ENCODE measurements around the gene CYP27C1.
"Not testable (repeated sequence)": the region's sequence is repeated elsewhere in the genome, so short reads cannot be mapped to it uniquely, and the experiment has no call there.

Gene CYP27C1

DNA sequence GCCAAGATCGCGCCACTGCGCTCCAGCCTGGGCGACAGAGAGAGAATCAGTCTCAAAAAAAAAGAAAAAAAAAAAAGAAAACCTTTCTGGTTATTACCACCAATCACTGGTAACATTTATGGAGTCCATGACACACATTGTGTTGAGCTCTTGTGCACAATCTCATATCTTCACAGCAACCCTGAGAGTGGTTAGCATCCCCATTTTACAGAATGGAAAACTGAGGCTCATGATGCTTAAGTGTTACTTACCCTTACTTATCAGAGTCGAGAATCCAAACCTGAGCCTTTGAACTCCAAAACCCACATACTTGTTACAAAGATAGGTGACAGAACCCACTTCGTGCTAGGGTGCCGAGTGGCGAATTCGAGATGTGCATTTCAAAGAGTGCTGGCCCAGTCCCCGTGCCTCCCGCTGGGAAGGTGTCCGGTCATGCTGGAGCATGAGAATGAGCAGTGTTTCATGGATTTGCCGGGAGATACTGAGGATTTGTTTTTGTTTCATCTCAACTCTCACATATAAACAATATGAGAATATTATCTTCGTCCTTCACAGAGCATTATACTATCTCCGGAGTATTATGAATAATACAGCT, 50.9 kb downstream of the CYP27C1 start:
- DNase-seq = no peak

DNA sequence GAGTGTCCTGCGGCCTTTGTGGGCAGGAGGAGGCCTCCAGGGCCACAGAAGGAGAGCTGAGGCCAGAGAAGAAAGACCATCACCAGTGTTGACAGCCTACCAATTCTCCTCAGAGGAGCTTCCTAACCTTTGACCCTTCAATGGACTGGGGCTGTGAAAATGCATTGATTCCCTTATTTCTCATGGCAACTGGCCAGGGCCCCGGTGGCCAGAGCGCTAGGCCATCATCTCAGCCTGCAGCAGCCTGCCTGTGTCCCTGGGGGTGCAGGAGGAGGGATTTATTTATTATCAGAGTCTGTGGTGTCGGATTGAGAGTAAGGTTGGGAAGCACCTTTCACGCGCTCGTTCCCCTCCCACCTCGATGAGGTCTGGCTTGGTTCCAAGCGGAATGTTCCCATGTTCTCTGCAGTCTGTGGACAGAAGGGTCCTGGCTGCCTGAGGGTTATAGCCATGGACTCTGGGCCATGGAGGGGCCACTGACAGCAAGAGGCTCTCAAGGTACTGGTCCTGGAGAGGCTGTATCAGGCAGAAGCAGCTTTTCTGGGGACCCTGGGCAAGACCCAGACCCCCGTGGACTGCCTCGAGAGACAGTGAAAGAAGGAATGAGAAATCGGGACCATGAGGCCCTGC, 53.8 kb downstream of the CYP27C1 start:
- no peak for DNase-seq

DNA sequence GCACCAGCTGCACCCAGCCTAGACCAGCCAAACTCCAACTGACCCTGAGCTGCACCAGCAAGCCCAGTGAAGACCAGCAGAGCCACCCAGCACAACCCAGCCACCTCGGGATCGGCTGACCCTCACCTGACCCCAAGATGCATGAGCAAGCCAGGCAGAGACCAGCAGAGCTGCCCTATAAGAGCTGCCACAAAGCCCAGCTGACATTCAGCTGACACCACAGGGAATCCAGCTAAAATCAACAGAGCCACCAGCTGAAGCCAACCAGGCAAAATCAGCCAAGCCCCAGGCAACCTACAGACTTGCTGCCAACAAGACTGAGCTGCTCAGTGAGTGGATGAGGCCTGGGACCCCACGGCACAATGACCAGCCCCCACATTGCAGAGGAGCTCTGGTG, 54.6 kb downstream of the CYP27C1 start:
- no peak for DNase-seq

DNA sequence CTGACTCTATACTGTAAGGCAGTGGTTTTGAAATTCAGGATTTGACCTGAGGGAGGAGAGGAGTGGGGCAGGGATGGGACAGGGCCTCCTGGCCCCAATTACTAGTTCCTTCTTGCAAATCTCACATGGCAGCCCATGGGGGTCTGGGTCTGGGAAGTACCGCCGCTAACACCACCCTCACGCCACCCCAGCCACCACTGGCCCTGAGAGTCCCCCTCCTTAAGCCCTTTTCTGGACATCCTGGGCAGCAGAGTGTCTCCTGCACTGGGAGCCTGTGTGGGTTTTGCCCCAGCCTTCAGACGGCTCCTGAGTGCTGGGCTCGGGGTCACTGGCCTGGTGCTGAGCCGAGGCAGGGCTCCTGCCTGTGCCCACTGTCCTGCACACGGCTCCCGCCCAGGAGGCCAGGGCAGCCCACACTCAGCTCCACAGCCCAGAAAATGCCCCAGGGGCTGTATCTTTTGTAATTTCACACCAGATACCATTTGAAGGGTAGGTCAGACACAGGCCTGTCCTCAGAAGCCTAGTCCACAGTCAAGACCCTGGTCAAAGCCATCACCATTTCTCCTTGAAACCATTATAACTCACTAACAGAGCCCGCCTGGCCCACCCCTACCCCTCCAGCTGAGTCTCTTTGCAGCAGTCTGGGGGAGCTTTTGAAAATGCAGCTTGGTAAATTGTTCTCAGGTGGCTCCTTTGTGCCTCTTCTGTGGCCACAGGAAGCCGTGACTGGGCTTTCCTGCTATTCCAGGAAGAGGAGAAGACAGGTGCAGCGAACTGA, 55.1 kb downstream of the CYP27C1 start:
- DNase-seq = no peak

DNA sequence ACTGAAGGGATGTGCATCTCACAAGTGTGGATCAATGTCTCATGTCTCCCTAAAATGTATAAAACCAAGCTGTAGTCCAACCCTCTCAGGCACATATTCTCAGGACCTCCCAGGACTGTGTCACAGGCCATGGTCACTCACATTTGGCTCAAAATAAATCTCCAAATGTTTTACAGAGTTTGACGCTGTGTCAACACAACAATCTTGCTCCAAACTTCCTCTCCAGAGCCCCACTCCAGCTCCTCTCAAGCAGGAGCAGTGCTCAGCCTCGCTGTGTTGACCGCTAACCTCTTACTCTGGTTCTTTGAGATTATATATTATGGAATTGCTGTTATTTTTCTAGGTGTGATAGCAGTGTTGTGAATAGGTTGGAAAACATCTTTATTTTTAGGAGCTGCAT, 56.2 kb downstream of the CYP27C1 start:
- no peak for DNase-seq

DNA sequence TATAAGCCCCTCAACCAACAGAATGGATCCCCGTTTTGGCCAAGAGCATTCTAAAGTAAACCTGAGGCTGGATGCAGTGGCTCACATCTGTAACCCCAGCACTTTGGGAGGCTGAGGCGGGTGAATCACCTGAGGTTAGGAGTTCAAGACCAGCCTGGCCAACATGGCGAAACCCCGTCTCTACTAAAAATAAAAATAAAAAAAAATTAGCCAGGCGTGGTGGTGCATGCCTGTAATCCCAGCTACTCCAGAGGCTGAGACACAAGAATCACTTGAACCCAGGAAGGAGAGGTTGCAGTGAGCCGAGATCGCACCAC, 57.1 kb downstream of the CYP27C1 start:
- not testable (repeated sequence) for DNase-seq

DNA sequence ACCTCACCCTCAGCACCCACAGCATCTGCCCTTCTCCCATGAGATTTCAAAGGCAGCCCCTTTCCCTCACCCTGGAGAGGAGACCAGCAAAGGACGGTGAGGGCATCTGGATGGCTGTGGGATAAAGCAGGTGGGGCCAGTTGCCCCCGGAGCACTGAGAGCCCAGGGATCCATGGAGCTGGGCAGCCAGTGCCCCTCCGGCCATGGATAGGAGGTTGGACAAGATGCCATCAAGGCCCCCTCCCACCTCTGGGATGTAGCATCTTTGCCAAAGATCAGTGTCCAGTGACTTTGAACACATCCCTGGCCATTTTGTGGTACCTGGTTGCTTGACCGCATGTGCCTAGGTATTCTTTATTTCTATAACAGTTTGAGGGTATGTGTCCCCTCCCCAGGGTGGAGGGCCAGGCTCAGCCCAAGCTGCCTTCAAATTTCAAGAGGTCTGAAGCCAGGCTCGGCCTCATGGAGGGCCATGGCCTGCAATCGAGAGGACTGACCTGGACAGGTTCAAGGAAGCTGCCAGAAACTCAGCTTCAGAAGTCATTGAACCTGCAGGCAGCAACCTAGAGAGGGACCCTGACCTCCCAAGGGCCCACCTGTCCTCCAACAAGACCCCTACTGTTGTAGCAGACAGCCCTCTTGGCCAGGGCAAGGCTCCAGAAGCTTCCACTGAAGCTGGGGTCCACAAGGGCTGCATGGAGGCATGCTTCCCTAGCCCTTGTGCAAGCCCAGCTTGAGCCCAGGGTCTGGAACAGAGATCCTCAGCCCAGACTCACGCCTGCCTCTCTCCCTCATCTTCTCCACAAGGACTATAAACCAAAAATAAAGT, 57.6 kb downstream of the CYP27C1 start:
- no peak for DNase-seq

DNA sequence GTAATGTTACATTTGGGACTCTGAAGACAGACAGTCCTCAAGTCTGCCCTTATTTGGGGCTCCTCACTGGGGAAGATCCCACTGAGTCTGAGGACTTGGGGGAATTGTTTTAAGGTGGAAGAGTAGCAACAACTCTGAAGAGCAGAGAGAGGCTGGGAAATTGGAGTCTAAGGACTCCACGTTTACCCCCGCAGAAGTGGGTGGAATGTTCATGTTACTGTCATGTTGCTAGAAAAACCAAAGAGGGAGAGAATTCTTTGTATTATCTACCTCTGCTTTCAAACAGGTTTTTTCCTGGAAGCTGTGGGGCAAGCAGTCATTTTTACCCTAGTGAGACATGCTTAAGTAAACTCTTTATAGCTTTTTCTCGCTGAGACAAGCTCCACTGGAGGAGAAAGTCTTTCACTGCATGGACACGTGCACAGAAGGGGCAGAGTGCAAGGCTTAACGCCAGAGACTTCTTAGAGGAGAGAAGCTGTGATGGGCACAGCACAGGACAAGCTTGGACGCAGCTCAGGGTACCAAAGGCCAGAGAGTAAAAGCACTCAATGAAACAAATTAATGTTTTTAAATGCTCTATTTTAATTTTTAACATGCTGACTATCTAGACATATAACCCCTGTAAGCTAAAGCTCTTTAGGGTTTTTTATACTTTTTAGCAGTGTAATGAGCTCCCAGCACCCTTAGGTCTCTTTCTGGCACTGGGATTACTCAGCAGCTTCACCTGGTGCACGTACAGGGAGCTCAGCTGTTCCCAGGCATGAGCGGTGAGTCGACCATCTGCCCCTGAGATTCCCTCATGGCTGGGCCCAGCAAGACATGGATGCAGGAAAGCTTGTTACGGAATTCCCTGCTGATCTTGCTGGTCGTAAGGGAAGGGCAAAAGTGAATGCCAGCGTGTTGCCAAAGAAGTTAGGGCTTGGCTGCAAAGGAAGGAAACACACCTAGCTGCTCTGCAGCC, 58.6 kb downstream of the CYP27C1 start:
- DNase-seq = no peak

DNA sequence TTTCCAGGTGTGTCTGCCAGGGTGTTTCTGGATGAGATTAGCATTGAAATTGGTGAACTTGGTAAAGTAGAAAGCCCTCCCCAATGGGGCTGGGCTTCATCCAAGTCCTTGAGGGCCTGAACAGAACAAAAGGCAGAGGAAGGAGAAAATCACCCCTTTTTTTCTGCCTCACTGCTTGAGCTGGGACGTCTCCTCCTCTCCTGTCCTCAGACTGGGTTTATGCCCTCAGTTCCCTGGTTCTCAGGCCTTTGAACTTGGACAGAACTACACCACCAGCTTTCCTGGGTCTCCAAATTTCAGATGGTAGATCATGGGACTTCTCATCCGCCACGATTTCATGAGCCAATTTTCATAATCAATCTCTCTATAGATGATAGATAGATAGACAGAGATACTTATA, 59.4 kb downstream of the CYP27C1 start:
- DNase-seq = no peak

DNA sequence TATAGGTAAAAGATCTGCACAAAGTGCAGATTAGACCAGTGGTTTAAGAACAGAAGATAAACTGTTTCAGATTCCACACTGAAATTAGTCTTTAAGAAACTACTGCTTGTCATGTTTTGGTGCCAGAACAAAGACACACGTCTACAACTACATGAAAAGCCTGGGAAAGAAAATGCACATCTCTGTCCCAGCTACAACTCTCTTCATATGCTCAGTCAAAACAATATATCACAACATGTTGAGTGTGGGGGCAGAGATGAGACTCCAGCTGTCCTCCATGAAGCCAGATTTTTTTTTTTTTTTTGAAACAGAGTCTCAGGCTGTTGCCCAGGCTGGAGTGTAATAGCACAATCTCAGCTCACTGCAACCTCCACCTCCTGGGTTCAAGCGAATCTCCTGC, 60.6 kb downstream of the CYP27C1 start:
- no peak for DNase-seq

DNA sequence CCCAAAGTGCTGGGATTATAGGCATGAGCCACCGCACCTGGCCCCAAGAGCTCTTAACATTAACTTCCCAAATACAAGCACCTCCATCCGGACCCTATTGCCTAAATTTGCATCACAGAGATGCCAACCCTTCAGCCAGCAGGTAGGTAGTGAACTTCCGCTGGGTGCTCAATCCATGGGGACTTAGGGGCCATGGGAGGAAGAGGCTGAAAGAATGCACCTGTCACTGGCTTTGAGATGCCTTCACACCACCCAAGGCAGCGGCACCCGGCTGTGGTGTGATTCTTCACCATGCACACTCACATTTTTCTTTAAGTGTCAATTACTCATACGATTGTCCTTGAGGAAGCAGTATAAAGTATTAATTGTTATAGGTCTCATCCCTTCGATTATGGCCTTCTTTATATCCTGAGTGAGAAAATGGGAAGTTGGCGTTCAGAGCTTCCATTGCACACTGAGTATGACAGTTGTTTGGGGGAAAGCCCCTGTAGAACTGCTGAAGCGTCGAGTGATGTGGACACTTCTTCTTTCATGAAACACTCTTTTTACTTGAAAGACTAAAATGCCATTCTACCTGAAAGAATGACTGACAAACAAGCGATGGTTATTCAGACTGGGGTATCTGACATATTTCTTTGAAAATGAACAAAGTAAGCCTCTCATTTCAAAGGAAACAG, 61.3 kb downstream of the CYP27C1 start:
- DNase-seq = no peak

DNA sequence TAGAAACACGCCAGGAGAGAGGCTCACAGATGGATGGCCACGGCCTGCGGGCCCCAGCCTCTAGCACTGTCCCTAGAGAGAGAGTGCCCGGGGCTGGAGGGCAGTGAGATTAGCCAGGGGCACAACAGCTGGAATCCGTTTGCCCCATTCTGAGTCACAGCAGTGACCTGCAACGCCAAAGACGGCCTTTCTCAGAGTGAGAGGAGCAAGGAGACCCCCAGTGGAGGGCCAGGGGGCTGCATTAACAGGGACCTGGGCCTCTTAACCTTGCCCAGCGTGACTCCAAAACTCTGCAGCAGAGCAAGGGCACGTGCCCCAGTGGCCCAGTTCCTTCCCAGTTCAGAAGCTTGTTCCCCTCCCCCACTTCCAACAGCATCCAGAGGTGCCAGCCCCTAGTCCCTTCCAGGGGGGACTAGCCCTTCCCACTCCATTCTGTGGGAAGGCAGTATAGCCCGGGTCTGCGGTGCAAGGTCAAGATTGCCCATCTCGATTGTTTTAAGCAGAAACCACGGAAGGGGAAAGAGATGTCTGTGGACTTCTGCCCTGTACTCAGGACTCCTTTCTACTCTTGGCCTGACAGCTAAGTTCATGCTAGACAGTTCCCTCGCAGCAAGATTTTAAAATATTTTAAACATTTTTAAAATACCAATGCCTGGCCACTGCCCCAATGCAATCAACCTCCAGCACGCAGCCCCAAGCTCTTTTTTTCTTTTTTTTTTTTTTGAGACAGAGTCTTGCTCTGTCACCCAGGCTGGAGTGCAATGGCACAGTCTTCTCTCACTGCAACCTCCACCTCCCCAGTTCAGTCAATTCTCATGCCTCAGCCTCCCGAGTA, 62.2 kb downstream of the CYP27C1 start:
- DNase-seq = no peak

DNA sequence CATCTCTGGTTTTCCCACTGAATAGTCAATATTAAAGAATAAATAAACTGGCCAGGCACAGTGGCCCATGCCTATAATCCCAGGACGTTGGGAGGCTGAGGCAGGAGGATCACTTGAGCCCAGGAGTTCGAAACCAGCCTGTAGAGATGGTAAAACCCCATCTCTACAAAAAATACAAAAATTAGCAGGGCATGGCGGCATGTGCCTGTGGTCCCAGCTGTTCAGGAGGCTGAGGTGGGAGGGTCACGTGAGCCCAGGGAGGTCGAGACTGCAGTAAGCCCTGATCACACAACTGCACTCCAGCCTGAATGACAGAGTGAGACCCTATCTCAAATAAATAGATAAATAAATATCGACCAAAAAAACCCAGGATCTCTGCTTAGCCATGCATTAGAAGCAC, 63.0 kb downstream of the CYP27C1 start:
- DNase-seq = no peak

DNA sequence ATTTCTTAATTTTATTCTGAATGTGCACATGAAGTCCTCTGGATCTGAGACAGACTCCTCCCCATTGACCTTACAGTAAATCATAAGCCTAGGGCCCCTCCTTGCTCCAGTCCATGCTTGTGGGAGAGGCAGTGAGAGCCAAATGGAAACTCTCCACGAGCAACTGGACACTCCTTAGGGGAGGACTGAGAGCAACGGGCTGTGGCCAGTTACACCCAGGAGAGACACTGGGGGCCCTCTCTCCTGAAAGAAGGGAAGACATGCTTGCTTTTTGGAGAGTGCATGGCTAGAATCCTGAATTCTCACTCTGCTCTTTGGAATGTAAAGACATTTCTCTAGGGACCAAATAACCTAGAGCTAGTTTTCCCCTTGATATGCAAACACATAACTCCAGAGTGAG, 64.2 kb downstream of the CYP27C1 start:
- DNase-seq = no peak

DNA sequence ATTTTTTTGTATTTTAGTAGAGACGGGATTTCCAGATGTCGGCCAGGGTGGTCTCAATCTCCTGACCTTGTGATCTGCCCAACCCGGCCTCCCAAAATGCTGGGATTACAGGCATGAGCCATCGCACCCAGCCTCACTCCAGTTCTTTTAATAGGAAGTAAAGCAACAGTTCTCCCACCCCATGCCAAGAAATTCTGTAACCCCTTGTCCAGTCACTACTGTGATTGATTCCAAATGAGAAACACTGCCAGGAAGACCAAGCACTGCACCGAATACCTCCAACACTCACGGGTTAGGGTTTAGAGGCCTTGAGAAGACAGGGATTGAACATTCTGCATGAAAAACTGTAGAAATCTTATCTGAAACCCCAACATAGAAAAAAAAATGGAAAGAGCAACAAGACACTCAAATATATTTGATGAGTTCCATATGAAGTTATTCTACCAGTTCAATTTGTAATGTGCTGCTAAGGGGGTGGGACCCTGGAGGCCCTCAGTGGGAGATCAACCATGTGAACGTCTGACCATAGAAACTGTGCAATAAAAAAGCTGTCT, 65.0 kb downstream of the CYP27C1 start:
- no peak for DNase-seq

DNA sequence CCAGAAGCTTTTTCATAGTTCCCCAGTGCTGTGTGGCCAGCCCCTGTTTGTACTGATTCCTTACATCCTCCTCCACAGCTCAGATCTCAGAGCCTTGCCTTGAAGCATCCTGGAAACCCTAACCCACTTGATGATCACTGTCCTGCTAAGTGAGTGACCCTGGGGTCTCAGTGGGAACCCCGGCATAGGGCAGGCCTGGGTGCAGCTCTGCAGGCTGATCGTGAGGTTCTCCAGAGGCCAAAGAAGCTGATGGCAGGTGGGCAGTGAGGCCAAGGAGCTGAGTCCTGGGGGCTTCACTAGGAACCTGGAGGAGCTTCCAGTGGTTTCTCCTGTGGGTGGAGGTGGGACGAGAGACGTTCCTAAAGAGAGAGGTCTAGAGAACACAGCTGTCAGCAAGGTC, 65.7 kb downstream of the CYP27C1 start:
- no peak for DNase-seq

DNA sequence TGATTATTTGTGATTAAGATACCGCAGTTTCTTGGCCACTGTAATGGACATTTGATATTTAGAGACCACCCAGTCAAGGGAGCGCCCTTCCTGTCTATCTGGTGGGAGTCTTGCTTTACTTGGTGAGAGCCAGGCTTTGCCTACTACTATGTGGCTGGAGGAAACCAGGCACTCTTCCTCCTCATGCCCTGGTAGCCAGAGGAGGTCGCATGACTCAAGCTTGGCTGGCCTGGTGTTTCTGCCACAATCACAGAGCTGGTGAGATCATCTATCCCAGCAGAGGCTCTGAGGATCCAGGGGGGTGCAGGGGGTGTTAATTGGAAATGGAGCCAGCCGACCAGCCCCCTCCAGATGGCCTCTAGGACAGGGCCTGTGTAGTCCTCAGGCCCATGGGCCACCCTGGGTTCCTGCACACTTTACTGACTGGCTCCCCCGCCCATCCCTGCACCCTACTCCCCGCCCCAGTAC, 66.4 kb downstream of the CYP27C1 start:
- DNase-seq = no peak

DNA sequence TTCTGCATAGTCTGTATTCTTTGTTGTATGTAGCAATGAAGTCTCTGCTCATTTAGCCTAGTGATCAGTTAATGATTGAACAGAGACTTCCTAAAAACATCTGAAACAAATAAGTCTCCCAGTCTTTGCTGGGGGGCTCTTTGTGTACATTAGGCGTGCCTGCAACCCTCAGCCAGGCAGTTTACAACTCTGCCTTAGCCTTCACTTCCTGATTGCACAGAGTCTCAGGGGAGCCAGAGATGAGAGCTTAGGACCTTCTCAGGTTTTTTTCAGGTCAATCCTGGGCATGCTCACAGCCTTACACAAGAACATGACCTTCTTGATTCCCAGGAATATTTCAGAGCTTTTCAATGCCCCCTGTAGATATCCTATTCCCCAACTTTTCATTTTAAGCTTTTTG, 69.1 kb downstream of the CYP27C1 start:
- no peak for DNase-seq

DNA sequence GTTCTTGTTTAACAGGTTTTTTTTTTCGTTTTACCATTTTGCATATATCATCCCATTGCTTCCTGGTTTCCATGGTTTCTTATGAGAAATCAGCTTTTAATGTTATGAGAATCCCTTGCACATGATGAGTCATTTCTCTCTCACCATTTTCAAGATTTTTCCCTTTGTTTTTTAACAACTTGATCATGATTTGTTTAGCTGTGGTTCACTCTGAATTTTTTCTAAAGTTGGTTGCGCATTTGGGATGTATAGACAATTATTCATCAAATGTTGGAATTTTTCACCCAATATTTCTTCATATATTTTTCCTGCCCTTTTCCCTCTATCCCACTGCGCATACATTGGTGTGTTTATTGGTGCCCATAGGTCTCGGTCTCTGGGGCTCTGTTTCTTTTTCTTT, 70.7 kb downstream of the CYP27C1 start:
- DNase-seq = no peak

DNA sequence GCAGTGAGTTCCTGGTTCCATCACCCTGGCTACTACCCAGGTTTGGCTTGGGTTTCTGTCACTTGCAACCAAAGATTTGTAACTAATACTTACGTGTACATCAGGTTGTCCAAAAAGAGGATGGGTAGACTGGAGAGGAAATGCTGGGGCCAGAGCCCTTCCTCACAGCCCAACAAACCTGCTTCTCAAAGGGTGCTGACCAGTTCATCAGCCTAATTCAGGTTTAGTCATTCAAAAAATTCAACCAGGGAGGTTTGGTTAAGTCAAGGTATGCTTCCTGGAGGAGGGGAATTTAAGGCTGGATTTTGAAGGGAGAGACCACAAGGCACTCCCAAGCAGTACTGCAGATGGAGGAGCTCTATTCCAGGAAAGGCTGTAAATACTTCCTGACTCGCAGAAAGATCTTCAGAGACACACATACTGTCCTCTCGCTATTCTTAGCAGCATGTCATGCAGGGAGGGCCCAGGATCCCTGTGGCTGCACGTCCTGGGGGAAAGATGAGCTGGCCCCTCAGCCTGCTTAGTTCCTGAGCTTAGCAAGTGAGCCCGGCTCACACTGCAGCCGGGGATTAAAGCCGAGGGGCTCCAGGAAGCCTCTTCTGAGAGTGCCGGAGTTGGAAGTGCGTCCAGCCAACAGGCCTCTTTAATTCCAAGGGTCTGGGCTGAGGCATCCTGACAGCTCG, 73.1 kb downstream of the CYP27C1 start:
- DNase-seq = no peak

All from activated gamma-delta T cell treated with Interleukin-2 at 50 U/mL for 16 hours (primary cell).